ENCODE results near the gene KCNIP4.
A peak's percentile ranks its signal among the peaks of the same experiment; 100 is the strongest.

The KCNIP4 gene

GRCh38 chr4:21517126-21517859 lies 431.3 kb downstream of the KCNIP4 start:
- no peaks in the 10 kb centered on the region for H3K4me1 ChIP-seq (ENCODE audit: low read depth, poor library complexity, severe bottlenecking)
- no peak overlapping the region for H3K9ac ChIP-seq
- no peak overlapping the region for H3K27ac ChIP-seq
- no peaks in the 10 kb centered on the region for H3K79me2 ChIP-seq (ENCODE audit: insufficient read depth, low read depth)
- no peak for TF ChIP-seq CTCF (conservative IDR thresholded peaks at IDR 0.05; ENCODE audit: low read depth, low read length)
- no peak overlapping the region for H2AFZ ChIP-seq (ENCODE audit: low read depth)
- H3K27me3 ChIP-seq (ENCODE audit: insufficient read depth, low read depth) = no peaks in the 10 kb centered on the region
- H3K4me2 ChIP-seq = no peak overlapping the region
- H3K36me3 ChIP-seq (ENCODE audit: insufficient read depth) = no peaks in the 10 kb centered on the region
- H4K20me1 ChIP-seq (ENCODE audit: insufficient read depth) = no peaks in the 10 kb centered on the region
- H3K4me3 ChIP-seq (IDR thresholded peaks at IDR 0.05; ENCODE audit: insufficient read depth, low read depth, low read length) = no peak overlapping the region

- H3K36me3 ChIP-seq (ENCODE audit: insufficient read depth) = no peaks in the 10 kb centered on the region
- no peak overlapping the region for H3K27ac ChIP-seq
- no peak overlapping the region for H3K4me2 ChIP-seq
- no peaks in the 10 kb centered on the region for H3K4me1 ChIP-seq (ENCODE audit: low read depth, poor library complexity, severe bottlenecking)
- no peaks in the 10 kb centered on the region for H3K79me2 ChIP-seq (ENCODE audit: insufficient read depth, low read depth)
- no peak overlapping the region for H3K9ac ChIP-seq
- H3K4me3 ChIP-seq (IDR thresholded peaks at IDR 0.05; ENCODE audit: insufficient read depth, low read depth, low read length) = no peak overlapping the region
- no peaks in the 10 kb centered on the region for H3K27me3 ChIP-seq (ENCODE audit: insufficient read depth, low read depth)
- TF ChIP-seq CTCF (conservative IDR thresholded peaks at IDR 0.05; ENCODE audit: low read depth, low read length) = no peak
- H2AFZ ChIP-seq (ENCODE audit: low read depth) = no peak overlapping the region
- H4K20me1 ChIP-seq (ENCODE audit: insufficient read depth) = no peaks in the 10 kb centered on the region
Observed at GRCh38 chr4:21514022-21514694, 434.4 kb downstream of the KCNIP4 start.

GRCh38 chr4:21512353-21512752 lies 436.2 kb downstream of the KCNIP4 start:
- no peak overlapping the region for H3K4me3 ChIP-seq (IDR thresholded peaks at IDR 0.05; ENCODE audit: insufficient read depth, low read depth, low read length)
- no peaks in the 10 kb centered on the region for H3K36me3 ChIP-seq (ENCODE audit: insufficient read depth)
- H2AFZ ChIP-seq (ENCODE audit: low read depth) = no peak overlapping the region
- no peaks in the 10 kb centered on the region for H3K4me1 ChIP-seq (ENCODE audit: low read depth, poor library complexity, severe bottlenecking)
- no peaks in the 10 kb centered on the region for H4K20me1 ChIP-seq (ENCODE audit: insufficient read depth)
- TF ChIP-seq CTCF (conservative IDR thresholded peaks at IDR 0.05; ENCODE audit: low read depth, low read length) = peak; percentile 43; the same call in 1 of the 2 replicates
- H3K9ac ChIP-seq = no peak overlapping the region
- H3K4me2 ChIP-seq = no peak overlapping the region
- H3K27ac ChIP-seq = no peak overlapping the region
- H3K27me3 ChIP-seq (ENCODE audit: insufficient read depth, low read depth) = no peaks in the 10 kb centered on the region
- no peaks in the 10 kb centered on the region for H3K79me2 ChIP-seq (ENCODE audit: insufficient read depth, low read depth)

GRCh38 chr4:21507439-21507838 lies 441.1 kb downstream of the KCNIP4 start:
- Histone ChIP-seq H3K4me2 (no peak overlapping the region), H3K4me3 (IDR thresholded peaks at IDR 0.05; ENCODE audit: insufficient read depth, low read depth, low read length) (no peak overlapping the region), H3K9ac (no peak overlapping the region), H2AFZ (ENCODE audit: low read depth) (no peak overlapping the region), H3K36me3 (ENCODE audit: insufficient read depth) (no peaks in the 10 kb centered on the region), H3K27me3 (ENCODE audit: insufficient read depth, low read depth) (no peaks in the 10 kb centered on the region), H3K27ac (no peak overlapping the region), H3K79me2 (ENCODE audit: insufficient read depth, low read depth) (no peaks in the 10 kb centered on the region), H3K4me1 (ENCODE audit: low read depth, poor library complexity, severe bottlenecking) (no peaks in the 10 kb centered on the region), H4K20me1 (ENCODE audit: insufficient read depth) (no peaks in the 10 kb centered on the region)
- peak; percentile 29; the same call in 1 of the 2 replicates for TF ChIP-seq CTCF (conservative IDR thresholded peaks at IDR 0.05; ENCODE audit: low read depth, low read length)

All from KMS-11 (cell line).